Effector CD4-positive, alpha-beta T cell (primary cell): ENCODE data around the gene CNPY2.
"Not testable (repeated sequence)": the region's sequence is repeated elsewhere in the genome, so short reads cannot be mapped to it uniquely, and the experiment has no call there.

ENCODE experiments used
- DNase-seq: peaks from one replicate; pipeline ENCODE4 v3.0.0-alpha.2; 2020
- total RNA-seq: gene quantifications from one replicate; lab custom pipeline; 2026; lab: John Stamatoyannopoulos, UW

The CNPY2 gene
- 8.3 reads per million, percentile 28 among the genes with 10 or more reads in this experiment for total RNA-seq

DNA sequence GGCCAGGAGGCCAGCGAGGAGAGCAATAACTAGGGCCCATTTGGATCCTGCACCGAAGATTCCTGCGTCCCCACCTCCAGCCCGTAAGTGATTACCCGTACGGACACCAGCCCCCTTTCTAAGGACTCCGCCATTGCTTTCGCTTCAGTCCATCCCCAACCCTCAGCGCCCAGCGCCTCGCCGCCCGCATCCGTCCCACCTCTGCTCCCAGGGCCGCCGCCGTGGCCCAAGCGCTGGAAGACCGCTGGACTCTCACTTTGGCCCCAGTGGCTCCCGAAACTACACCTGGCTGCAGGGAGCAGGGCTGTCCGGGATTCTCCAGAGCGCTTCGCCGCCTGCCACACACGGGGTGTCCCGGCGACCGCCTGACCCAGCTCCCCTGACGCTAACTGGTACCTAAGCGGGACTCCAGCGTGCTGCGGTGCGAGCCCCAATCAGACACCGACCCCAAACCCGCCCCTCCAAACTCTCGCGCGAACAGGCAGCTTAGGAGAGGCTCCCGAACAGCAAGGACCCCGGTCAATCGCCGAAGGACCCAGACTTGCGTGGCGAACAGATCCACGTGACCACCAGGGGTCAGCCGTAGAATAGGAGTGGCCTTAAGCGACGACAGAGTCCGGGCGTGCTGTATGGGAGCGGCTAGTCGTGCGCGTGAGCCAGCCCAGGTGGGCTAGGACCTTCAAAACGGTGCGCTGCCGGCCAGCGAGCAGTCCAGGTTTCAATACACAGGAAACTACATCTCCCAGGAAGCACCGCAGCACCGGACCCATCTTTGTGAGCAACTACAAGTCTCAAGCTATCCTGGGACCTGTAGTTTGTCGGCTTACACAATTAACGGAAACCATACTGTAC lies at the start of gene CNPY2:
Gene CNPY2, minus strand, starts transcription at position 367 of the 852 bp plus-strand sequence. CDS start 771 bp downstream, outside the sequence.
- peak; percentile 94 for DNase-seq

GRCh38 chr12:56362130-56363059 lies 46.6 kb upstream of the CNPY2 start, which contains the start of gene APOF:
APOF (minus strand) TSS chr12:56362857; CDS start chr12:56362745, 112 bp downstream.
- DNase-seq, result no peak

GRCh38 chr12:56361487-56362129 lies 45.8 kb upstream of the CNPY2 start:
- DNase-seq, result no peak

GRCh38 chr12:56359851-56360767 lies 44.3 kb upstream of the CNPY2 start, which contains the start of gene STAT2:
STAT2 (minus strand) TSS chr12:56360107; CDS start chr12:56356571, 3,536 bp downstream.
- DNase-seq, result peak; percentile 98

- DNase-seq, result no peak
These were observed 43.2 kb upstream of the CNPY2 start for GRCh38 chr12:56358836-56359532.

GRCh38 chr12:56351325-56351724 lies 35.5 kb upstream of the CNPY2 start:
- DNase-seq, result no peak

DNA sequence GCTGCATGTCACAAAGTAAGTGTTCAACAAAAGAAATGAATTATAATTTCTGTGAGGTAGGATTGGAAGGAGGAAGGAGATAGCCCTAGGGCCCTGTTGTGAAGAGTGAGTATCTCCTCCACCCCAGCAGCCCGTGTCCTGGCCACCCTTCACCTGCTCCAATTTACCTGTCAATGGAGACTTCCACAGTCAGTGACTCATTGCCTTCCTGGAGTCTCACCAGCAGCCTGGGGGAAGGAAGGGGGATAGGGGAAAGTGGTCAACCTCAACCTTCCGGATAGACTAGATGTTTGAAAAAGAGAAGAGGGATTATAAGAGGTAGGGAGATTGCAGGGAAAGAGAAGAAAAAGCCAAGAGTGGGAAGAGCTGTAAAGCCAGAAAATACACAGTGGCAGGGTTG lies 34.9 kb upstream of the CNPY2 start:
- DNase-seq, result no peak

DNA sequence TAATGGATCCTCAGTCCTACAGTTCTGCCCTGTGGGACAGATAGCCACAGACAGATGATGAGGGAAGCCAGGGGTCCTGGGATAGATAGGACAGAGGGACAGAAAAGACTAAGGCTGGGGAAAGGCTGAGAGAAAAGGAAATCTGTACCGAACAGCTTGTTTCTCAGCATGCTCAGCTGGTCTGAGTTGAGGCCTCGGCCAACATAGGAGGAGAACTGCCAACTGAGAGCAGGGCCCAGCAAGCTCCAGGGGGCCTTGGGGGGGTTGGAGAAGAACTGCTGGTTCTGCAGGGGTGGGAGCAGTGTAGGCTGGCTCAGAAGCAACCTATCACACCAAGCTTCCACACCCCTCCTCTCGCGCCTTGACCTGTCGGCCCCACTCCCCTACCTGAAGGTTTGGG lies 33.0 kb upstream of the CNPY2 start:
- DNase-seq, result no peak

GRCh38 chr12:56347255-56347654 lies 31.5 kb upstream of the CNPY2 start:
- DNase-seq, result not testable (repeated sequence)

DNA sequence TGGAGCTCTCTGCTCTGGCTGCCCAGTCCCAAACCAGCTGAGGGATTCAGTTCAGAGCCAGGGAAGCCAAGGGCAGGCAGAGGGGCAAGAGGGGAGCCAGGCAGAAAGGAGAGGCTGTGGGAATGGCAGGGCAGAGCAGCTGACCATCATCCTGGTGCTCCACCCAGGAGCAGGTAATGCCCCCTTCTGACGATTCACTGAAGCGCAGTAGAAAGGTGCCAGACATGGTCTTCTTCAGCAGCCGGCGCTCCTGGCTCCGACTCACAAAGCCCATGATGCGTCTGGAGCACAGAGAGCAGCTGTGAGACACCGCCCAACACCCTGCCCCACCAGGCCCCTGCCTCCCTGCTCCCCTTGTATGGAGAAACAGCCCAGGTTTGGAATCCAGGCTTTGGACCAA lies 30.9 kb upstream of the CNPY2 start:
- no peak for DNase-seq

GRCh38 chr12:56342290-56342689 lies 26.5 kb upstream of the CNPY2 start:
- not testable (repeated sequence) for DNase-seq

DNA sequence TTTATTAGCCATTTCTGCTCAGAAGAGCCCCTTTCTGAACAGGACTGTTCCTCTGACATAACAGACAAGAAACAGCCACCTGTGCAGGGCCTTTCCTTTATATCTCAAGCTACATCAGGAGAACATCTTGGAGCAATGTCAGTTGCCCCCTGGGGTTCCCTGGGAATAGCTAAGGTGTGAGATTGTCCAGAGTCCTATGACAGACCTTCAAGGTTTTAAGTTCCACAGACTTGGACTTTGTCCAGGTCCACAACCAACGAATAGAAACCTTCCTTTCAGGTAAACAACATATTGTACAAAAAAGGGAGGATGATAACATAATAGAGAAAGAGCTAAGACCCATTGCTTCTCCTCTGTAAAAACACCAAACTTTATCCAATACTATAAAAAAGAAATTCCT lies 25.8 kb upstream of the CNPY2 start:
- no peak for DNase-seq

GRCh38 chr12:56339158-56339422 lies 23.3 kb upstream of the CNPY2 start:
- no peak for DNase-seq

DNA sequence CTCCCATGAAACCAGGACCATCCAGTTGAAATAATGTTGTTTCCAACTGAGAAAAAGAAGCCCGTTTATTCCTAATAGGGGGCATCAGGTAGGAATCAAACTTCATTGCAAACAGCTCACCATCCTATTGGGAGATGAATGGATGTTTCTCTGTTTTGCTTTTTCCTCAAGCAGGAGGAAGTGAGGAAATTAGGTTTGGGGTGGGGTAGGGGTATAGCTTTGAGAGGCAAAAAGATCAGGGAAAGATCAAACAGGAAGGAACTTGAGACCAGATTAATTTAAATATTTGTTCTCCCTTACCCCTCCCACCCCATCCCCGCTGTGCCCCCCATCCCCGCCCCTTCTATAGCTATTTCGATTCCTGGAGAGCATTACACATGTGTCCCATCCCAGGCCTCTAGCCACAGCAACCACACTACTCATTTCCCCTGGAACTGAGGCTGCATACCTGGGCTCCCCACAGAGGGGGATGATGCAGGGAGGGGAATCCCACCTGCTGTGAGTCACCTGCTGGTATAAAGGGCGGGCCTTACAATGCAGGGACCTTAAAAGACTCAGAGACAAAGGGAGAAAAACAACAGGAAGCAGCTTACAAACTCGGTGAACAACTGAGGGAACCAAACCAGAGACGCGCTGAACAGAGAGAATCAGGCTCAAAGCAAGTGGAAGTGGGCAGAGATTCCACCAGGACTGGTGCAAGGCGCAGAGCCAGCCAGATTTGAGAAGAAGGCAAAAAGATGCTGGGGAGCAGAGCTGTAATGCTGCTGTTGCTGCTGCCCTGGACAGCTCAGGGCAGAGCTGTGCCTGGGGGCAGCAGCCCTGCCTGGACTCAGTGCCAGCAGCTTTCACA lies 22.7 kb upstream of the CNPY2 start, which contains the start of gene IL23A:
Gene IL23A, plus strand, starts transcription at position 577 of the 850 bp plus-strand sequence. Its CDS starts 161 bp downstream, at position 738.
- DNase-seq, result peak; percentile 84

DNA sequence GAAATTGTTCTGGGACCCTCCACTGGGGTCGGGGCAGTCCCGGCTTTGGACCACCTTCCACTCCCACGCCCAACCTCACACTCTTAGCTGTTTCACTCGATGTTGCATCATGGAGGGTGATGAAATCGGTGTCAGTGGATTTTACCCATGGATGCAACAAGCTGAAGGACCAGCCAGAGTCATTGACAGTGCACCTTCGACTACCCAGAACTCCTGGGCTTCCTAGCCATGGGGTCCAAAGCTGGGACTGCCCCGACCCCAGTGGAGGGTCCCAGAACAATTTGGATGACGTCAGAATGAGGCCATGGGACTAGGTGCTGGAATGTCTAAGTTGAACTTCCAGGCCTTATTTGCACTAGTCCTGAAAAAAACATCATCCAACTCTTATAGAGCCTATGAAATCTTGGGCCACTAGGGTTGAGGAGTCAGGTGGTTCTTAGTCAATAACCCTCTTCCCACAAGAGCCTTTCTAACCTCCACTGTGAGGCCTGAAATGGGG lies 22.0 kb upstream of the CNPY2 start:
- DNase-seq, result no peak

DNA sequence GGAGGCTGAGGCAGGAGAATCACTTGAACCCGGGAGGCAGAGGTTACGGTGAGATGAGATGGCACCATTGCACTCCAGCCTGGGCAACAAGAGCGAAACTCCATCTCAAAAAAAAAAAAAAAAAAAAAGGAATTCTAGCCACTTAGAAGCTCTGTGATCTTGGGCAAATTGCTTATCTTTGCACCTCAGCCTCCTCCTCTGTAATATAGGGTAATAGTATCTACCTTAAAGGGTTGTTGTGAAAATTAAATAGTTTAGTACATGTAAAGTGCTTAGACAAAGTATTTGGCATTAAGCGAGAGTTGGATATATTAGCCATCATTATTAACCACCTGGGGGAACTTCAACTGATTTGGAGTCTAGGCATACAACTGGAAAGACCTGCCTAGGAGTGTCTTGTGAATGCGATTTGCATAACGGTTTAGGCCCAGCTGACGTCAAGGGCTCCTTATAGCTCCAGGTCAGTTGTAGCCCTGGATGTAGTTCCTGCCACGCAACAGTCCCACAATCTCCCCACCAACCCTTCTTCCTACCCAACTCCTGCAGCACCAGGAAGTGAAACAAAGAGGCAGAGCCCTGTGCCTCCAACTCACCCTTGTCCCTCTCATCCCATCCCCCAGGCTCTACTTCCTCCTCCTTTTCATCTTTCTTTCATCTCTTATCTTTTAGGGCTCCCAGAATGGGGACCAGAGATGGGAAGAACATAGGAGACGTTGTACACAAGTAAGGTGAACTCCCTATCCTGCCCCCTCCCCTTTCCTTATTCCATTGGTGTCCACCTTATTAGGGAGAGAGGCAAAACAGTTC lies 20.8 kb upstream of the CNPY2 start:
- no peak for DNase-seq

DNA sequence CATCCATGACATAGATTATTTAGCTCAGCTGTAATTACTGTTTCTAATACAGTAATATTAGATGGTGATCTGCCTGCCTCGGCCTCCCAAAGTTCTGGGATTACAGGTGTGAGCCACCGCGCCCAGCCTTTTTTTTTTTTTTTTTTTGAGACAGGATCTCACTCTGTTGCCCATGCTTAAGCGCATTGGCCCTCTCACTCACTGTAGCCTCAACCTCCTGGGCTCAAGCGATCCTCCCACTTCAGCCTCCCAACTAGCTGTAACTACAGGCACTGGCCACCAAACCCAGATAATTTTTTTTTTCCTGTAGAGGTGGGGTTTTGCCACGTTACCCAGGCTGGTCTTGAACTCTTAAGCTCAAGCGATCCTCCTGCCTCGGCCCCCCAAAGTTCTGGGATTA lies 19.7 kb upstream of the CNPY2 start:
- DNase-seq, result not testable (repeated sequence)

GRCh38 chr12:56334490-56334793 lies 18.7 kb upstream of the CNPY2 start:
- DNase-seq, result no peak
